ENCODE results near the gene PDE1C.

- TF ChIP-seq, protein P1, sequence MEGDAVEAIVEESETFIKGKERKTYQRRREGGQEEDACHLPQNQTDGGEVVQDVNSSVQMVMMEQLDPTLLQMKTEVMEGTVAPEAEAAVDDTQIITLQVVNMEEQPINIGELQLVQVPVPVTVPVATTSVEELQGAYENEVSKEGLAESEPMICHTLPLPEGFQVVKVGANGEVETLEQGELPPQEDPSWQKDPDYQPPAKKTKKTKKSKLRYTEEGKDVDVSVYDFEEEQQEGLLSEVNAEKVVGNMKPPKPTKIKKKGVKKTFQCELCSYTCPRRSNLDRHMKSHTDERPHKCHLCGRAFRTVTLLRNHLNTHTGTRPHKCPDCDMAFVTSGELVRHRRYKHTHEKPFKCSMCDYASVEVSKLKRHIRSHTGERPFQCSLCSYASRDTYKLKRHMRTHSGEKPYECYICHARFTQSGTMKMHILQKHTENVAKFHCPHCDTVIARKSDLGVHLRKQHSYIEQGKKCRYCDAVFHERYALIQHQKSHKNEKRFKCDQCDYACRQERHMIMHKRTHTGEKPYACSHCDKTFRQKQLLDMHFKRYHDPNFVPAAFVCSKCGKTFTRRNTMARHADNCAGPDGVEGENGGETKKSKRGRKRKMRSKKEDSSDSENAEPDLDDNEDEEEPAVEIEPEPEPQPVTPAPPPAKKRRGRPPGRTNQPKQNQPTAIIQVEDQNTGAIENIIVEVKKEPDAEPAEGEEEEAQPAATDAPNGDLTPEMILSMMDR (conservative IDR thresholded peaks at IDR 0.05; ENCODE audit: low read length) = no peak
- no peak for TF ChIP-seq EZH2phosphoT487 (IDR thresholded peaks at IDR 0.05; ENCODE audit: borderline replicate concordance, low read depth, low read length)
These were observed 112.5 kb downstream of the PDE1C start for GRCh38 chr7:31957756-31958155.
